Measurements from ENCODE around the gene HEATR1. TPM values are rescaled to one million over a fixed set of nuclear protein-coding genes. Genes with fewer than 3 reads are reported as not detected.
"Not testable (repeated sequence)": the region's sequence is repeated elsewhere in the genome, so short reads cannot be mapped to it uniquely, and the experiment has no call there.

Gene HEATR1
- total RNA-seq, 1 donor from 2014 or later = 33.3 TPM

DNA sequence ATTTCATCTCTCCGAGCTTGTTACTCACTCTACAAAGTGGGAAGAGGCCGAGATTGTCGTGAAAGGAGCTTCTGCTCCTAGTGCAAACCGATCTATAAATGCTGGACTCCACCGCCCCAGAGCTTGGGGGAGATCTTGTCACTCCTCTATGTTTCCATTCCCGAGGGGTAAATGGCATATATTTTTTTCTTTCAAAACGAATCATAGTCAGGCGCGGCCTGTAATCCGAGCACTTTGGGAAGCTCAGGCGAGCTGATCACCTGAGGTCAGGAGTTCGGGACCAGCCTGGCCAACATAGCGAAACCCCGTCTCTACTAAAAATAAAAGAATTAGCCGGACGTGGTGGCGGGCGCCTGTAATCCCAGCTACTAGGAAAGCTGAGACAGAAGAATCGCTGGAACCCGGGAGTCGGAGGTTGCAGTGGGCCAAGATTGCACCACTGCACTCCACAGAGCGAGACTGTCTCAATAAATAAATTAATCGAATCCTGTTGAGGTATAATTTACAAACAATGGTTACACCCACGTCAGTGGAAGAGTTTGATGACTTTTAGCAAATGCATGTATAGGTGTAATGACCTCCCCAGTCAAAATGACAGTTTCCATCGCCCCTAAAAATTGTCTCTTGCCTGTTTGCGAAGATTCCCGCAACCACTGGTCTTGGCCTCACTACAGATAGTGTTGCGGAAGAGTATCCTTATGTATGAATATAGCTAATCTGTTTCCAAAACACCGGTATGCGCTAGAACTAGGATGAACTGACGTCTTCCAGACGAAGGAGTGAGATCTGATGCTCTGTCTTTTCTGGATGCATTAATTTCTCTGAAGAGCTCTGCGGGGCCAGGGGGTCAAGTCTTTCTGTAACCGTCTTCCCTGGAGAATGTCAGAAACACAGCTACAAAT lies 840 bp upstream of the HEATR1 start:
- TF ChIP-seq, protein P1, sequence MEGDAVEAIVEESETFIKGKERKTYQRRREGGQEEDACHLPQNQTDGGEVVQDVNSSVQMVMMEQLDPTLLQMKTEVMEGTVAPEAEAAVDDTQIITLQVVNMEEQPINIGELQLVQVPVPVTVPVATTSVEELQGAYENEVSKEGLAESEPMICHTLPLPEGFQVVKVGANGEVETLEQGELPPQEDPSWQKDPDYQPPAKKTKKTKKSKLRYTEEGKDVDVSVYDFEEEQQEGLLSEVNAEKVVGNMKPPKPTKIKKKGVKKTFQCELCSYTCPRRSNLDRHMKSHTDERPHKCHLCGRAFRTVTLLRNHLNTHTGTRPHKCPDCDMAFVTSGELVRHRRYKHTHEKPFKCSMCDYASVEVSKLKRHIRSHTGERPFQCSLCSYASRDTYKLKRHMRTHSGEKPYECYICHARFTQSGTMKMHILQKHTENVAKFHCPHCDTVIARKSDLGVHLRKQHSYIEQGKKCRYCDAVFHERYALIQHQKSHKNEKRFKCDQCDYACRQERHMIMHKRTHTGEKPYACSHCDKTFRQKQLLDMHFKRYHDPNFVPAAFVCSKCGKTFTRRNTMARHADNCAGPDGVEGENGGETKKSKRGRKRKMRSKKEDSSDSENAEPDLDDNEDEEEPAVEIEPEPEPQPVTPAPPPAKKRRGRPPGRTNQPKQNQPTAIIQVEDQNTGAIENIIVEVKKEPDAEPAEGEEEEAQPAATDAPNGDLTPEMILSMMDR (IDR thresholded peaks at IDR 0.05; ENCODE audit: unreplicated experiment) = no peak
- Mint-ChIP-seq H3K36me3 (ENCODE audit: low read depth, unreplicated experiment) (no peaks in the 10 kb centered on the region), H3K9me3 (ENCODE audit: unreplicated experiment) (no peaks in the 10 kb centered on the region), H3K4me1 (ENCODE audit: unreplicated experiment) (peaks cover 11% of the 10 kb centered on the region), H3K27me3 (ENCODE audit: unreplicated experiment) (peaks cover 9% of the 10 kb centered on the region), H3K27ac (ENCODE audit: unreplicated experiment) (peak overlapping the region; percentile 89), H3K4me3 (ENCODE audit: unreplicated experiment) (peak overlapping the region; percentile 97)
- no peak for DNase-seq (ENCODE audit: low spot score)

DNA sequence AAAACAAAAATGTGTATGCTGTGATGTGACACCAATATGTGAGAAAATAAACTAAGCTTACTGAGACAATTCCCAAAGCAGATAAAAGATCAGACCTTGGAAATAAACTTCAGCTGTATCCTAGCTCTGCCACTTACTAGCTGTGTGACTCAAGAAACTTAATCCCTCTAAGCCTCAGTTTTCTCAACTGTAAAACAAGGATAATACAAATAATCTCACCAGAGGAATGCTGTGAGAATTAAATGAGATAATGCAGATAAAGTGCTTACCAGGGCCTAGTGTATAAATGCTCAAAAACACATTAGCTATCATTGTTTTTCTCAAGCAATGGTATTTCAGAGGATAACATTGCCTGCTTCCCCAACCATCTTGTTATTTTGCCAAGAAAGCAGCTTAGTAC lies 2.1 kb downstream of the HEATR1 start:
- H3K27ac Mint-ChIP-seq (ENCODE audit: unreplicated experiment) = no peak overlapping the region
- H3K9me3 Mint-ChIP-seq (ENCODE audit: unreplicated experiment) = no peaks in the 10 kb centered on the region
- H3K27me3 Mint-ChIP-seq (ENCODE audit: unreplicated experiment) = peaks cover 9% of the 10 kb centered on the region
- no peak for DNase-seq (ENCODE audit: low spot score)
- H3K4me3 Mint-ChIP-seq (ENCODE audit: unreplicated experiment) = no peak overlapping the region
- H3K4me1 Mint-ChIP-seq (ENCODE audit: unreplicated experiment) = peaks cover 11% of the 10 kb centered on the region
- TF ChIP-seq, protein P1 (IDR thresholded peaks at IDR 0.05; ENCODE audit: unreplicated experiment) = no peak
- H3K36me3 Mint-ChIP-seq (ENCODE audit: low read depth, unreplicated experiment) = peaks cover 3% of the 10 kb centered on the region

DNA sequence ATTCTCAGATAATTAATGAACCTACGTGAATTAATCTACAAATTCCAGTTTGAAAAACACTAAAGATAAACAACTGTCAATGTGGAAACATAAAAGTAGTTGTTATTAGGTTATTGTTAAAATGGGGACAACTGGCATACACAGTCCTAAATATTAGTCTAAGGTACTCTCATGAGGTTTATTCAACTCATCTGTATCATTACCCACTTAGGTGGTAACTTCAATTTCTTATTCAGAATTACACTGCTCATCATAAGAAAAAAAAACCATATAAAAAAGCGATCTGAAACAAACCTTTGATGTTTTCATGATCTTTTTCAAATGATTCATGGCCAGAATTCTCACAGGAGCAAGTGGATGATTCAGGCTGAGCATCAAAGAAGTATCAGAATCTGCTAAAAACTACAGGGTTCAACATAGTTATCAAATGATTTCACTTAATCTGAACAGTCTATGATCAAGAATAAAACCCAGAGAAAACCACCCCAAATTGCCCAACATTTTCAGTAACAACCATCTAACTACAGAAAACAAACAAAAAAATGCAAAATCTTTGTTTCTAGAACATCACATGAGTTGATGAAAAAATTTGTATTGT lies 13.7 kb downstream of the HEATR1 start:
- Mint-ChIP-seq H3K9me3 (ENCODE audit: unreplicated experiment) (no peaks in the 10 kb centered on the region), H3K4me1 (ENCODE audit: unreplicated experiment) (no peaks in the 10 kb centered on the region), H3K27me3 (ENCODE audit: unreplicated experiment) (no peaks in the 10 kb centered on the region), H3K36me3 (ENCODE audit: low read depth, unreplicated experiment) (peaks cover 9% of the 10 kb centered on the region), H3K27ac (ENCODE audit: unreplicated experiment) (no peak overlapping the region), H3K4me3 (ENCODE audit: unreplicated experiment) (no peak overlapping the region)
- TF ChIP-seq, protein P1 (IDR thresholded peaks at IDR 0.05; ENCODE audit: unreplicated experiment) = no peak
- no peak for DNase-seq (ENCODE audit: low spot score)

DNA sequence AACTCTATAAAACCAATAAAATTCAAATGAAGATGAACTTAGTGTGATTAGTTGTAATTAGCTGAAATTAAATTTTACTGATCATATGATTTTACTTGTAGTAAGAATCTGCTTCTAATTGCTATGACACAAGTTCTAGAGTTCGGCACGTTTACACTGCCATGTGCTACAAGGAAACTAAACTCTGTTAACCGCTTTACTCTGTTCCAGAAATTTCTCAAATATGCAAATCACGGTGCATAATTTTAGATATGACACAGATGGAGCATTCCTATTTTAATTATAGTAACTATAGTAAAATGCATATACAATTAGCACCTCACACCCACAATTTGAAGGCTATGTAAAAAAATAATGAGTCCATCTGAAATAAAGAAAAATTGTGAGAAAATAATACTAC lies 14.8 kb downstream of the HEATR1 start:
- TF ChIP-seq, protein P1 (IDR thresholded peaks at IDR 0.05; ENCODE audit: unreplicated experiment) = no peak
- Mint-ChIP-seq H3K9me3 (ENCODE audit: unreplicated experiment) (no peaks in the 10 kb centered on the region), H3K27me3 (ENCODE audit: unreplicated experiment) (no peaks in the 10 kb centered on the region), H3K4me1 (ENCODE audit: unreplicated experiment) (no peaks in the 10 kb centered on the region), H3K27ac (ENCODE audit: unreplicated experiment) (no peak overlapping the region), H3K36me3 (ENCODE audit: low read depth, unreplicated experiment) (peaks cover 9% of the 10 kb centered on the region), H3K4me3 (ENCODE audit: unreplicated experiment) (no peak overlapping the region)
- DNase-seq (ENCODE audit: low spot score) = no peak

DNA sequence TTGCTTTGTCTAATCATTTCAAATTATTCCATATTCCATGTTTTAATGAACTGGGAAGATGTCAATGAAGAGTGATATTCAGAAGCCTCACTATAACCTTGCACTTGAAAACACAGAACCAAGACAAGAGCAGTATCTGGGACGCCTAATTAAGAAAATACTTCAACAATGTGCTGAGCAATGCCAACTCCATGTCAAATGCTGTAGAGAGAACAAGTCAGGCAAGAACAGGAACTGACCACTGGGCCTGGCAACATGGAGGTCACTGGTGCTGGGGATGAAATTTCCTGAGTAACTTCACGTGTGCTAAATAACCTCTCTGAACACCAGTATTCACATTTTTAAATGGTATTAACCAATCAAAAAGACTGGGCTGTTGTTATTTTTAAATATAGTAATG lies 22.8 kb downstream of the HEATR1 start:
- Mint-ChIP-seq H3K36me3 (ENCODE audit: low read depth, unreplicated experiment) (peaks cover 14% of the 10 kb centered on the region), H3K9me3 (ENCODE audit: unreplicated experiment) (no peaks in the 10 kb centered on the region), H3K4me1 (ENCODE audit: unreplicated experiment) (no peaks in the 10 kb centered on the region), H3K4me3 (ENCODE audit: unreplicated experiment) (peak overlapping the region; percentile 12), H3K27ac (ENCODE audit: unreplicated experiment) (no peak overlapping the region), H3K27me3 (ENCODE audit: unreplicated experiment) (no peaks in the 10 kb centered on the region)
- DNase-seq (ENCODE audit: low spot score) = no peak
- TF ChIP-seq, protein P1 (IDR thresholded peaks at IDR 0.05; ENCODE audit: unreplicated experiment) = no peak

DNA sequence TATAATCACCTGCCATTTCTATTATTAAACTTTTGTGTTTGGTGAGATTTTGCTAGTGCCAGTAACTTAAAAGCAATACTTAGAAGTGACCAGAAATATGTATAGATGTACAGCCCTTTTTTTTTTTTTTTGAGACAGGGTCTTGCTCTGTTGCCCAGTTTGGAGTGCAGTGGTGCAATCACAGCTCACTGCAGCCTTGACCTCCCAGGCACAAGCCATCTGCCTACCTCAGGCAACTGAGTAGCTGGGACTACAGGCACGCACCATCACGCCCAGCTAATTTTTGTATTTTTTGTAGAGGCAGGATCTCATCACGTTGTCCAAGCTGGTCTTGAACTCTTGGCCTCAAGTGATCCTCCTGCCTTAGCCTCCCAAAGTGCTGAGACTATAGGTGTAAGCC lies 23.9 kb downstream of the HEATR1 start:
- not testable (repeated sequence) for H3K4me1 Mint-ChIP-seq (ENCODE audit: unreplicated experiment); H3K9me3 Mint-ChIP-seq (ENCODE audit: unreplicated experiment); H3K4me3 Mint-ChIP-seq (ENCODE audit: unreplicated experiment); H3K27me3 Mint-ChIP-seq (ENCODE audit: unreplicated experiment); H3K27ac Mint-ChIP-seq (ENCODE audit: unreplicated experiment); DNase-seq (ENCODE audit: low spot score)
- peaks cover 14% of the 10 kb centered on the region for H3K36me3 Mint-ChIP-seq (ENCODE audit: low read depth, unreplicated experiment)

Data from endothelial cell (in vitro differentiated cells).